Measurements from ENCODE around the gene ADAMTSL3.

Gene ADAMTSL3

DNA sequence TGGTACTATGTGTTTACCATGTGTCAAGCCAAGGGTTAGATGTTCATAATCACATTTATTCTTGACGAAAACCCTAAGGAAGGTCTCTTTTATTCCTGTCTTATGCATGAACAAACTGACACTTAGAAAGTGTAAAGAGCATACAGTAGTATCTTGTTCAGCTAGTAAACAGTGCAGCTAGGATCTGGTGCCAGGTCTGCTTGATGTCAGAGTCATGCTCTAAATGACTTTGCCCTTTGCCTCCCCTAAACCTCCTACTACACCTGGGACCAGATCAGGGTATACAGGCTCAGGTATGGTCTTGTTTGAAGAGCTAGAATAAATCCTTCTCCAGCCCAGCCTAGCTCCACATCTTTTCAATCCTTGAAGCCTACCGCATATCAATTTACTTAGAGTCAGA lies 232.4 kb downstream of the ADAMTSL3 start:
- no peak for DNase-seq (ENCODE audit: extremely low spot score)
- CTCF ChIA-PET = no interaction called here
- POLR2A ChIA-PET = no interaction called here
- TF ChIP-seq SUZ12 (IDR thresholded peaks at IDR 0.05) = no peak
- TF ChIP-seq TARDBP (IDR thresholded peaks at IDR 0.05) = no peak

DNA sequence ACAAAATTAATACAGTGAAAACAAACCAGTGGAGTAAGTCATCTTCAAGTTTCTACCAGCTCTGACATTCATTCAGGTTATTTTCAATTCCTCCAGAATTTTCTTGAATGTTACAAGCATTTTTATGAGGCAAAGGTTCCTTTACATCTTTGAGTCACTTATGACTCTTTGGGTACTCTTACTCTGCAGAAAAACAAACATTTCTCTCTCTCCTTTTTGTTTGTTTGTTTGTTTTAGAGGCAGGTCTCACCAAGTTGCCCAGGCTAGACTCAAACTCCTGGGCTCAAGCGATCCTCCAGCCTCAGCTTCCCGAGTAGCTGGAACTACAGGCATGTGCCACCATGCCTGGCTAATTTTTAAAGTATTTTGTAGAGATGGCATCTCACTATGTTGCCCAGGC lies 233.5 kb downstream of the ADAMTSL3 start:
- ChIA-PET POLR2A (no interaction called here), CTCF (no interaction called here)
- no peak for DNase-seq (ENCODE audit: extremely low spot score)
- TF ChIP-seq TARDBP (IDR thresholded peaks at IDR 0.05) = no peak
- no peak for TF ChIP-seq LEF1 (IDR thresholded peaks at IDR 0.05; ENCODE audit: borderline replicate concordance)
- TF ChIP-seq BHLHE40 (IDR thresholded peaks at IDR 0.05; ENCODE audit: borderline replicate concordance) = no peak
- TF ChIP-seq FOXK2 (IDR thresholded peaks at IDR 0.05) = no peak
- TF ChIP-seq SP1 (IDR thresholded peaks at IDR 0.05) = no peak
- no peak for TF ChIP-seq ELF4 (IDR thresholded peaks at IDR 0.05)
- TF ChIP-seq L3MBTL2 (conservative IDR thresholded peaks at IDR 0.05) = no peak
- TF ChIP-seq FOXM1 (IDR thresholded peaks at IDR 0.05; ENCODE audit: borderline replicate concordance) = no peak

DNA sequence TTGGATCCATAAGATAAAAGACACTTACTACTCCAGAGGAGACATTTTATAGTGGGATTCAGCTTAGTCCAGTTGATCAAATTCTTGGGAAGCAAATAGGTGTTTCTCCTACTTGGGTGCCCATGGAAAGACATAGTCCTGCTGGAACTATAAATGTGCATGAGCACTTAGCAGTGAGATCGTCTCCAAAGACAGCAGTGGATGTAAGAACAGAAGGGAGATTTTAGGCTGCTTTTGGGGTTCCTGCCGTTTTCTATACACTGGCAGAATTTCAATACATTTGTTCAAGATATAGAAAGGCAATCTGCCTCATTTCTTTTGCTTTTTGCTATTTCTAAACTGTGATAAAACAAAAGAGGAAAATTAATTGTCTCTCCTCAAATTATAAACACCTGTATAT lies 234.0 kb downstream of the ADAMTSL3 start:
- ChIA-PET CTCF (no interaction called here), POLR2A (no interaction called here)
- DNase-seq (ENCODE audit: extremely low spot score) = no peak
- no peak for TF ChIP-seq BHLHE40 (IDR thresholded peaks at IDR 0.05; ENCODE audit: borderline replicate concordance)
- no peak for TF ChIP-seq ELF4 (IDR thresholded peaks at IDR 0.05)
- no peak for TF ChIP-seq ZNF384 (IDR thresholded peaks at IDR 0.05)
- no peak for TF ChIP-seq CTBP1 (IDR thresholded peaks at IDR 0.05; ENCODE audit: borderline replicate concordance)
- TF ChIP-seq, protein P1, sequence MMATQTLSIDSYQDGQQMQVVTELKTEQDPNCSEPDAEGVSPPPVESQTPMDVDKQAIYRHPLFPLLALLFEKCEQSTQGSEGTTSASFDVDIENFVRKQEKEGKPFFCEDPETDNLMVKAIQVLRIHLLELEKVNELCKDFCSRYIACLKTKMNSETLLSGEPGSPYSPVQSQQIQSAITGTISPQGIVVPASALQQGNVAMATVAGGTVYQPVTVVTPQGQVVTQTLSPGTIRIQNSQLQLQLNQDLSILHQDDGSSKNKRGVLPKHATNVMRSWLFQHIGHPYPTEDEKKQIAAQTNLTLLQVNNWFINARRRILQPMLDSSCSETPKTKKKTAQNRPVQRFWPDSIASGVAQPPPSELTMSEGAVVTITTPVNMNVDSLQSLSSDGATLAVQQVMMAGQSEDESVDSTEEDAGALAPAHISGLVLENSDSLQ (IDR thresholded peaks at IDR 0.05) = no peak
- TF ChIP-seq TARDBP (IDR thresholded peaks at IDR 0.05) = no peak
- TF ChIP-seq ARNT (IDR thresholded peaks at IDR 0.05) = no peak
- TF ChIP-seq HDGF (IDR thresholded peaks at IDR 0.05; ENCODE audit: borderline replicate concordance) = no peak
- no peak for TF ChIP-seq FOXA1 (IDR thresholded peaks at IDR 0.05)
- no peak for TF ChIP-seq LEF1 (IDR thresholded peaks at IDR 0.05; ENCODE audit: borderline replicate concordance)
- TF ChIP-seq FOXK2 (IDR thresholded peaks at IDR 0.05) = no peak
- no peak for TF ChIP-seq NFRKB (IDR thresholded peaks at IDR 0.05)
- no peak for TF ChIP-seq L3MBTL2 (conservative IDR thresholded peaks at IDR 0.05)
- no peak for TF ChIP-seq SP1 (IDR thresholded peaks at IDR 0.05)
- no peak for TF ChIP-seq FOXM1 (IDR thresholded peaks at IDR 0.05; ENCODE audit: borderline replicate concordance)

DNA sequence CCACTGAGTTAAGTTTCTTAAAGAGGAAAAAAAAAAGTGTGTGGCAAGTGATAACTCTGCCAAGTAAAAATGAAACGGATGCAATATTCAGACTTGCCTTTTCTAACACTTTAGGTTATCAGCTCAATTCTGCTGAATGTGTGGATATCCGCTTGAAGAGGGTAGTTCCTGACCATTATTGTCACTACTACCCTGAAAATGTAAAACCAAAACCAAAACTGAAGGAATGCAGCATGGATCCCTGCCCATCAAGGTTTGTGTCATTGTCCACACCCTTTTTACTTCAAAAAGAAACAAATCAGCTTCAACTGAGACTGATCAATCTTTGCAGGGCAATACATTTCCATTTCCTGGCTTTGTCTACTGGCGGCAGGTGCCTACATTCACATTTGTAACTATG lies 236.1 kb downstream of the ADAMTSL3 start:
- no peak for DNase-seq (ENCODE audit: extremely low spot score)
- CTCF ChIA-PET = no interaction called here
- POLR2A ChIA-PET = no interaction called here
- TF ChIP-seq, protein P1 (IDR thresholded peaks at IDR 0.05) = no peak
- no peak for TF ChIP-seq ELF4 (IDR thresholded peaks at IDR 0.05)
- no peak for TF ChIP-seq CTBP1 (IDR thresholded peaks at IDR 0.05; ENCODE audit: borderline replicate concordance)
- TF ChIP-seq NFRKB (IDR thresholded peaks at IDR 0.05) = no peak
- TF ChIP-seq ZNF384 (IDR thresholded peaks at IDR 0.05) = no peak
- TF ChIP-seq FOXA1 (IDR thresholded peaks at IDR 0.05) = no peak
- no peak for TF ChIP-seq TARDBP (IDR thresholded peaks at IDR 0.05)
- no peak for TF ChIP-seq ARNT (IDR thresholded peaks at IDR 0.05)
- no peak for TF ChIP-seq SP1 (IDR thresholded peaks at IDR 0.05)
- no peak for TF ChIP-seq BHLHE40 (IDR thresholded peaks at IDR 0.05; ENCODE audit: borderline replicate concordance)
- no peak for TF ChIP-seq HDGF (IDR thresholded peaks at IDR 0.05; ENCODE audit: borderline replicate concordance)
- no peak for TF ChIP-seq L3MBTL2 (conservative IDR thresholded peaks at IDR 0.05)

DNA sequence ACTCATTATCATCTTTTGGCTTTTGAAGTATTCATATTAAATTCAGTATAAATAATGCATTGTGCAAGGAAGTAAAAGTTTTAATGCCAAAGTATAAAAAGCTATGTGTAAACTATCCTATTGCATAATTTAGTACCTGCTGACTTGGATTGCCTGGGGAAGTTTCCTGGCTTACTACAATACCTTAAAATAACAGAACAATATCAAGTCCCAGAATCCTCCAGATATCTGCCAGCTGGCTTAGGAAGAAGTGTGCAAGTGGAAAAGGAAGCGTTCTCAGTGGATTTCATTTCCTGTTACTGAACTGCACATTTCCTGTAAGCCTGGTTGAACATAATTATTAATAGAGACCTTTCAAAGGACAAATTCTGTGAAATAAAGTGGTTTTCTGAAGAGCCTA lies 236.7 kb downstream of the ADAMTSL3 start:
- TF ChIP-seq, protein P1 (IDR thresholded peaks at IDR 0.05) = no peak
- TF ChIP-seq SUZ12 (IDR thresholded peaks at IDR 0.05) = no peak
- DNase-seq (ENCODE audit: extremely low spot score) = no peak
- ChIA-PET POLR2A (no interaction called here), CTCF (no interaction called here)

DNA sequence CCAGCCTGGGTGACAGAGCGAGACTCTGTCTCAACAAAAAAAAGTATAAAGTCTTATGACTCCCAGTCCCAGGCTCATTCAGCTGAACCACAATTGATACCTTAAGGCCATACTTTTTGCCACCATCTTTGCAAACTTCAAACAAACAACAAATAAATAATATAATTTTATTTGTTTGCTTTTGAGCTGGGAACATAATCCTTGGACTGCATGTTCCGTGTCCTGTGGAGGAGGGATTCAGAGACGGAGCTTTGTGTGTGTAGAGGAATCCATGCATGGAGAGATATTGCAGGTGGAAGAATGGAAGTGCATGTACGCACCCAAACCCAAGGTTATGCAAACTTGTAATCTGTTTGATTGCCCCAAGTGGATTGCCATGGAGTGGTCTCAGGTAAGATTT lies 238.6 kb downstream of the ADAMTSL3 start:
- TF ChIP-seq BHLHE40 (IDR thresholded peaks at IDR 0.05; ENCODE audit: borderline replicate concordance) = no peak
- TF ChIP-seq L3MBTL2 (conservative IDR thresholded peaks at IDR 0.05) = no peak
- no peak for TF ChIP-seq FOXA1 (IDR thresholded peaks at IDR 0.05)
- TF ChIP-seq ZNF384 (IDR thresholded peaks at IDR 0.05) = no peak
- no peak for TF ChIP-seq FOXM1 (IDR thresholded peaks at IDR 0.05; ENCODE audit: borderline replicate concordance)
- POLR2A ChIA-PET = no interaction called here
- CTCF ChIA-PET = no interaction called here
- DNase-seq (ENCODE audit: extremely low spot score) = no peak

DNA sequence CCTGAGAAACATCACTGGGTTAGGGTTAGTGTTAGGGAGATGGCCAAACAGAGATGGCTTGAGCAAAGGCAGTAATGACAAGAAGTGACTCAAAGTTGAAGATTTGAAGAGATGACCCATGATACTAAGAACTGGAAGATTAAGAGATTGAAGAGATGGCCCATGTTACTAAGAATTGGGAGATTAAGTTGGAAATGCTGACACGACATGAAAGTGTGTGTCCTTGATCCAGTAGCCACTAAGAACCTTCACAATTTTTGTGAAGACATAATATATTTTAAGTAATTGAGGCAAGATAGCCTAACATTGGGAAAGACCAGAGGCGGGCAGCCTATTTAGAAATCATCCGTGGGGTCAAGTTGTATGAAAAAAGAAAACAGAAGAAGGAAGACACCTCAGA lies 239.4 kb downstream of the ADAMTSL3 start:
- ChIA-PET POLR2A (no interaction called here), CTCF (no interaction called here)
- DNase-seq (ENCODE audit: extremely low spot score) = no peak
- TF ChIP-seq SUZ12 (IDR thresholded peaks at IDR 0.05) (no peak), TARDBP (IDR thresholded peaks at IDR 0.05) (no peak), ARNT (IDR thresholded peaks at IDR 0.05) (no peak), NFRKB (IDR thresholded peaks at IDR 0.05) (no peak), L3MBTL2 (conservative IDR thresholded peaks at IDR 0.05) (no peak), FOXM1 (IDR thresholded peaks at IDR 0.05; ENCODE audit: borderline replicate concordance) (no peak), SP1 (IDR thresholded peaks at IDR 0.05) (no peak), CTBP1 (IDR thresholded peaks at IDR 0.05; ENCODE audit: borderline replicate concordance) (no peak), BHLHE40 (IDR thresholded peaks at IDR 0.05; ENCODE audit: borderline replicate concordance) (no peak), HDGF (IDR thresholded peaks at IDR 0.05; ENCODE audit: borderline replicate concordance) (no peak), ZNF384 (IDR thresholded peaks at IDR 0.05) (no peak), FOXK2 (IDR thresholded peaks at IDR 0.05) (no peak), FOXA1 (IDR thresholded peaks at IDR 0.05) (no peak), ELF4 (IDR thresholded peaks at IDR 0.05) (no peak), LEF1 (IDR thresholded peaks at IDR 0.05; ENCODE audit: borderline replicate concordance) (no peak)
- TF ChIP-seq, protein P1 (IDR thresholded peaks at IDR 0.05) = no peak

Measured in HEK293T (cell line).